CD14-positive monocyte (primary cell): ENCODE measurements around the gene ELFN1. TPM values are rescaled to one million over a fixed set of nuclear protein-coding genes. Genes with fewer than 3 reads are reported as not detected.

ENCODE experiments used
- DNase-seq, 3 donors: peaks; one replicate each; pipeline ENCODE4 v3.0.0-alpha.2; 2011 to 2022
- H2AFZ ChIP-seq: 2 replicates; pipeline ENCODE4 v1.6.0; 2012; ENCODE audit warnings: mild to moderate bottlenecking, low read depth, low read length, inconsistent platforms; ENCODE audit not compliant: insufficient read depth, poor library complexity, severe bottlenecking
- H3K27ac ChIP-seq, 2 donors: 1 replicate in 1 of 2; 2 replicates in 1 of 2; pipeline ENCODE4 v1.5.1; 2012 to 2013; ENCODE audit warnings: low read length in 2 of 2, control low read depth in 1 of 2, inconsistent platforms in 1 of 2, low read depth in 1 of 2, mild to moderate bottlenecking in 1 of 2
- H3K27me3 ChIP-seq, 2 donors: one replicate each; pipeline versions ENCODE4 v1.6.0 to v1.6.1; 2011 to 2013; ENCODE audit warnings: low read length in 2 of 2; ENCODE audit not compliant: control insufficient read depth in 2 of 2, insufficient read depth in 2 of 2
- H3K36me3 ChIP-seq, 2 donors: replicated peaks in 1 of 2; 1 replicate in 1 of 2; 2 replicates in 1 of 2; pipeline versions ENCODE4 v1.5.1 to v1.6.1; 2012 to 2013; ENCODE audit warnings: low read length in 2 of 2, control low read depth in 1 of 2, inconsistent platforms in 1 of 2, mild to moderate bottlenecking in 1 of 2; ENCODE audit not compliant: insufficient read depth in 2 of 2, control insufficient read depth in 1 of 2
- H3K4me1 ChIP-seq, 2 donors: 1 replicate in 1 of 2; 2 replicates in 1 of 2; pipeline versions ENCODE4 v1.5.1 to v1.6.1; 2012 to 2013; ENCODE audit warnings: low read length in 2 of 2, control low read depth in 1 of 2, inconsistent platforms in 1 of 2, mild to moderate bottlenecking in 1 of 2, moderate library complexity in 1 of 2; ENCODE audit not compliant: insufficient read depth in 2 of 2, control insufficient read depth in 1 of 2
- H3K4me2 ChIP-seq: replicated peaks from 2 replicates; pipeline ENCODE3; 2012; ENCODE audit warnings: low read length, moderate library complexity, mild to moderate bottlenecking; ENCODE audit not compliant: poor library complexity, severe bottlenecking; ENCODE audit errors: extremely low read depth
- H3K4me3 ChIP-seq, 3 experiments: fragments of 200-600 bp in 1 of 3; sonication (generic) in 1 of 3; replicated peaks in 1 of 3; 1 replicate in 2 of 3; 2 replicates in 1 of 3; pipeline ENCODE4 v1.5.1; 2011 to 2013; ENCODE audit warnings: low read length in 3 of 3, mild to moderate bottlenecking in 3 of 3, control low read depth in 2 of 3, low read depth in 2 of 3, inconsistent platforms in 1 of 3, moderate library complexity in 1 of 3
- H3K79me2 ChIP-seq: 2 replicates; pipeline ENCODE4 v1.6.0; 2012; ENCODE audit warnings: mild to moderate bottlenecking, control low read depth, inconsistent platforms, low read length, moderate library complexity; ENCODE audit not compliant: insufficient read depth
- H3K9ac ChIP-seq: 2 replicates; pipeline ENCODE4 v1.6.0; 2017; ENCODE audit warnings: low read length, mild to moderate bottlenecking; ENCODE audit not compliant: insufficient read depth, poor library complexity, severe bottlenecking
- H3K9me3 ChIP-seq, 2 donors: replicated peaks in 1 of 2; 1 replicate in 1 of 2; 2 replicates in 1 of 2; pipeline versions ENCODE4 v1.5.1 to v1.6.1; 2012 to 2013; ENCODE audit warnings: low read length in 2 of 2, control low read depth in 1 of 2; ENCODE audit not compliant: control insufficient read depth in 1 of 2, insufficient read depth in 1 of 2
- H4K20me1 ChIP-seq: 2 replicates; pipeline ENCODE4 v1.6.0; 2012; ENCODE audit warnings: mild to moderate bottlenecking, low read length, control low read depth, moderate library complexity; ENCODE audit not compliant: insufficient read depth
- H3K27ac Mint-ChIP-seq, 7 donors: one replicate each; pipeline ENCODE4 v1.8.0; 2020; ENCODE audit warnings: mild to moderate bottlenecking in 7 of 7, mixed read lengths in 7 of 7, moderate library complexity in 6 of 7, inconsistent platforms in 2 of 7
- H3K27me3 Mint-ChIP-seq, 3 donors: one replicate each; pipeline ENCODE4 v1.8.0; 2021 to 2022; ENCODE audit warnings: low read depth in 3 of 3, mild to moderate bottlenecking in 3 of 3, mixed read lengths in 3 of 3, moderate library complexity in 3 of 3, inconsistent platforms in 1 of 3
- H3K36me3 Mint-ChIP-seq, 2 donors: one replicate each; pipeline ENCODE4 v1.8.0; 2020; ENCODE audit warnings: mixed read lengths in 2 of 2, inconsistent platforms in 1 of 2, mild to moderate bottlenecking in 1 of 2
- H3K4me1 Mint-ChIP-seq: one replicate; pipeline ENCODE4 v1.8.0; 2020; ENCODE audit warnings: mild to moderate bottlenecking, mixed read lengths
- H3K4me3 Mint-ChIP-seq, 2 donors: one replicate each; pipeline ENCODE4 v1.8.0; 2020; ENCODE audit warnings: mild to moderate bottlenecking in 2 of 2, mixed read lengths in 2 of 2, moderate library complexity in 1 of 2
- H3K9me3 Mint-ChIP-seq, 7 donors: one replicate each; pipeline ENCODE4 v1.8.0; 2020 to 2022; ENCODE audit warnings: mixed read lengths in 7 of 7, mild to moderate bottlenecking in 6 of 7, moderate library complexity in 6 of 7, inconsistent platforms in 2 of 7
- CTCF ChIP-seq: fragments of 200-600 bp; IDR thresholded peaks from one replicate; pipeline ENCODE4 v1.8.0; 2022; ENCODE audit warnings: antibody characterized with exemption, mild to moderate bottlenecking
- WGBS: methylation state at CpG from one replicate; pipeline ENCODE4 v1.1.5; 2013; ENCODE audit warnings: missing lambda C conversion rate; ENCODE audit not compliant: insufficient coverage; 5-methylcytosine and 5-hydroxymethylcytosine counted together
- intact Hi-C, 2 donors: fragments of 100-400 bp; cut with micrococcal nuclease; formaldehyde crosslinking; loops; one replicate each; pipeline versions ENCODE4 v1.15.0 to v1.15.1; 2023
- polyA plus RNA-seq, 3 donors: library from polyadenylated mRNA; depleted of rRNA in 1 of 3; unstranded in 2 of 3; stranded (reverse) in 1 of 3; fragments of 300-500 nt in 2 of 3; fragments of >200 nt in 1 of 3; fragmentation: Illumina TruSeq in 2 of 3; gene quantifications; 1 replicate in 2 of 3; 2 replicates in 1 of 3; pipeline ENCODE4 v1.2.3, GENCODE V29; 2012 to 2021

The ELFN1 gene
- polyA plus RNA-seq, 3 donors: not detected

GRCh38 chr7:1746491-1746975 is 76.5 kb downstream of the ELFN1 start:
- Mint-ChIP-seq H3K4me1 (peaks cover 13% of the 10 kb centered on the region), H3K27ac (no peak overlapping the region), H3K36me3 (no peaks in the 10 kb centered on the region), H3K27me3 (peaks cover 10 to 24% (median 21%) of the 10 kb centered on the region in 3 donors), H3K9me3 (peaks cover 0 to 14% (median 2%) of the 10 kb centered on the region in 7 donors), H3K4me3 (no peak overlapping the region)
- peaks cover 0 to 5% of the 10 kb centered on the region in 2 donors for H3K9me3 ChIP-seq
- no peaks in the 10 kb centered on the region for H3K27me3 ChIP-seq
- no peak overlapping the region for H3K9ac ChIP-seq
- DNase-seq: no peak
- peaks cover 9 to 20% of the 10 kb centered on the region in 2 donors for H3K4me1 ChIP-seq
- H3K36me3 ChIP-seq: no peaks in the 10 kb centered on the region
- intact Hi-C loops: no loop called here
- H4K20me1 ChIP-seq: no peaks in the 10 kb centered on the region
- no peak overlapping the region for H3K4me3 ChIP-seq
- no peak overlapping the region for H3K4me2 ChIP-seq
- H3K79me2 ChIP-seq: no peaks in the 10 kb centered on the region
- H3K27ac ChIP-seq: no peak overlapping the region
- H2AFZ ChIP-seq: no peak overlapping the region
- no peak for TF ChIP-seq CTCF
- WGBS: 95% methylated on average over 60 of the region's 60 CpGs

GRCh38 chr7:1747004-1747801 is 77.1 kb downstream of the ELFN1 start:
- H3K27ac Mint-ChIP-seq: peak overlapping the region in 1 of 7 donors; percentile 50
- H3K9ac ChIP-seq: no peak overlapping the region
- H2AFZ ChIP-seq: no peak overlapping the region
- no peak overlapping the region for H3K4me2 ChIP-seq
- no peaks in the 10 kb centered on the region for H3K36me3 Mint-ChIP-seq
- H3K79me2 ChIP-seq: no peaks in the 10 kb centered on the region
- 95% methylated on average over 16 of the region's 38 CpGs for WGBS
- H3K27ac ChIP-seq: no peak overlapping the region
- H3K27me3 ChIP-seq: no peaks in the 10 kb centered on the region
- H3K27me3 Mint-ChIP-seq: peaks cover 10 to 24% (median 21%) of the 10 kb centered on the region in 3 donors
- intact Hi-C loops: no loop called here
- peaks cover 0 to 14% (median 2%) of the 10 kb centered on the region in 7 donors for H3K9me3 Mint-ChIP-seq
- peaks cover 4 to 13% of the 10 kb centered on the region in 2 donors for H3K4me1 ChIP-seq
- peaks cover 7% of the 10 kb centered on the region for H3K4me1 Mint-ChIP-seq
- H3K4me3 ChIP-seq: no peak overlapping the region
- no peak for DNase-seq
- no peaks in the 10 kb centered on the region for H4K20me1 ChIP-seq
- TF ChIP-seq CTCF: no peak
- no peak overlapping the region for H3K4me3 Mint-ChIP-seq
- no peaks in the 10 kb centered on the region for H3K36me3 ChIP-seq
- H3K9me3 ChIP-seq: peaks cover 0 to 5% of the 10 kb centered on the region in 2 donors
